ENCODE measurements around the gene CDK19.

DNA sequence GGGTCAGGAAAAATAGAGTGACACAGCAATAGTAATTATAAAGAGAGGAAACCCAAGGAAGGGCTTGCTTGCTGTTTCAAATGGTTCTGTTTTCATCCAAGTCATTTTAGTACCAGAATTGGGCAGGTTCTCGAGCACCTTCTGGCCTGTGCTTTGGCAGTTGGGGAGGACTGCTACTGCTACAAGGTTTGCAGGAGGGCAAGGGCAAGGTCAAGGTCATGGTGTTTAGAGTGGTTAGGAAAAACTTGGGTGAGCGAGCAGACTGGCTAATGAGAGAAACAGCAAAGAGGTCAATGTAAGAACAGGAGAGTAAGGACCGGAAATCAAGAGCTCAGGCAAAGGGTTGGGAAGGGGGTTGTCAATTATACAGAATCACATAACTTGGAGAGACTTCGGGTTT is 164.5 kb downstream of the CDK19 start:
- TF ChIP-seq, protein P1, sequence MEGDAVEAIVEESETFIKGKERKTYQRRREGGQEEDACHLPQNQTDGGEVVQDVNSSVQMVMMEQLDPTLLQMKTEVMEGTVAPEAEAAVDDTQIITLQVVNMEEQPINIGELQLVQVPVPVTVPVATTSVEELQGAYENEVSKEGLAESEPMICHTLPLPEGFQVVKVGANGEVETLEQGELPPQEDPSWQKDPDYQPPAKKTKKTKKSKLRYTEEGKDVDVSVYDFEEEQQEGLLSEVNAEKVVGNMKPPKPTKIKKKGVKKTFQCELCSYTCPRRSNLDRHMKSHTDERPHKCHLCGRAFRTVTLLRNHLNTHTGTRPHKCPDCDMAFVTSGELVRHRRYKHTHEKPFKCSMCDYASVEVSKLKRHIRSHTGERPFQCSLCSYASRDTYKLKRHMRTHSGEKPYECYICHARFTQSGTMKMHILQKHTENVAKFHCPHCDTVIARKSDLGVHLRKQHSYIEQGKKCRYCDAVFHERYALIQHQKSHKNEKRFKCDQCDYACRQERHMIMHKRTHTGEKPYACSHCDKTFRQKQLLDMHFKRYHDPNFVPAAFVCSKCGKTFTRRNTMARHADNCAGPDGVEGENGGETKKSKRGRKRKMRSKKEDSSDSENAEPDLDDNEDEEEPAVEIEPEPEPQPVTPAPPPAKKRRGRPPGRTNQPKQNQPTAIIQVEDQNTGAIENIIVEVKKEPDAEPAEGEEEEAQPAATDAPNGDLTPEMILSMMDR (IDR thresholded peaks at IDR 0.05 in 2 of 3, conservative IDR thresholded peaks at IDR 0.05 in 1 of 3; ENCODE audit: control insufficient read depth in 2 of 3, extremely low read depth in 1 of 3, insufficient read depth in 1 of 3, low read depth in 3 of 3, low read length in 3 of 3) = no peak
- no peak for TF ChIP-seq CREB1 (IDR thresholded peaks at IDR 0.05; ENCODE audit: low read depth)
- TF ChIP-seq, protein P2, sequence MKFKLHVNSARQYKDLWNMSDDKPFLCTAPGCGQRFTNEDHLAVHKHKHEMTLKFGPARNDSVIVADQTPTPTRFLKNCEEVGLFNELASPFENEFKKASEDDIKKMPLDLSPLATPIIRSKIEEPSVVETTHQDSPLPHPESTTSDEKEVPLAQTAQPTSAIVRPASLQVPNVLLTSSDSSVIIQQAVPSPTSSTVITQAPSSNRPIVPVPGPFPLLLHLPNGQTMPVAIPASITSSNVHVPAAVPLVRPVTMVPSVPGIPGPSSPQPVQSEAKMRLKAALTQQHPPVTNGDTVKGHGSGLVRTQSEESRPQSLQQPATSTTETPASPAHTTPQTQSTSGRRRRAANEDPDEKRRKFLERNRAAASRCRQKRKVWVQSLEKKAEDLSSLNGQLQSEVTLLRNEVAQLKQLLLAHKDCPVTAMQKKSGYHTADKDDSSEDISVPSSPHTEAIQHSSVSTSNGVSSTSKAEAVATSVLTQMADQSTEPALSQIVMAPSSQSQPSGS (IDR thresholded peaks at IDR 0.05; ENCODE audit: low read length) = no peak

Measured in GM12878 (cell line).